H9 (cell line): Measurements from ENCODE around the gene SLC25A46. TPM values are rescaled to one million over a fixed set of nuclear protein-coding genes. Genes with fewer than 3 reads are reported as not detected.

Experiments used
- DNase-seq: peaks from one replicate; pipeline ENCODE4 v3.0.0-alpha.2; 2017
- H2AFZ ChIP-seq: one replicate; pipeline ENCODE4 v1.6.1; 2013; ENCODE audit warnings: mild to moderate bottlenecking, low read length, control low read depth, moderate library complexity
- H2AK5ac ChIP-seq: 2 replicates; pipeline ENCODE4 v1.6.1; 2013; ENCODE audit warnings: low read length, control low read depth, mixed read lengths; ENCODE audit not compliant: insufficient read length
- H2BK120ac ChIP-seq: one replicate; pipeline ENCODE4 v1.6.1; 2013; ENCODE audit warnings: low read depth, mild to moderate bottlenecking, low read length, control low read depth, inconsistent platforms; ENCODE audit not compliant: poor library complexity, severe bottlenecking
- H2BK12ac ChIP-seq: 2 replicates; pipeline ENCODE4 v1.6.1; 2013; ENCODE audit warnings: low read length, control low read depth, mixed read lengths, low read depth; ENCODE audit not compliant: insufficient read length
- H2BK15ac ChIP-seq: 2 replicates; pipeline ENCODE4 v1.6.1; 2013; ENCODE audit warnings: low read depth, low read length, control low read depth
- H2BK20ac ChIP-seq: one replicate; pipeline ENCODE4 v1.6.1; 2013; ENCODE audit warnings: low read depth, mild to moderate bottlenecking, low read length, control low read depth, inconsistent platforms; ENCODE audit not compliant: poor library complexity, severe bottlenecking
- H2BK5ac ChIP-seq: 2 replicates; pipeline ENCODE4 v1.6.1; 2013; ENCODE audit warnings: low read length, control low read depth, mixed read lengths; ENCODE audit not compliant: insufficient read length
- H3K14ac ChIP-seq: 2 replicates; pipeline ENCODE4 v1.6.1; 2013; ENCODE audit warnings: low read length, control low read depth; ENCODE audit not compliant: insufficient read depth
- H3K18ac ChIP-seq: 2 replicates; pipeline ENCODE4 v1.6.1; 2013; ENCODE audit warnings: low read depth, mild to moderate bottlenecking, mixed read lengths, low read length, control low read depth; ENCODE audit not compliant: insufficient read length
- H3K23ac ChIP-seq: 2 replicates; pipeline ENCODE4 v1.6.1; 2013; ENCODE audit warnings: low read length, control low read depth, mixed read lengths, low read depth; ENCODE audit not compliant: insufficient read length
- H3K23me2 ChIP-seq: 2 replicates; pipeline ENCODE4 v1.6.1; 2013; ENCODE audit warnings: low read depth, mild to moderate bottlenecking, mixed read lengths, low read length, control low read depth; ENCODE audit not compliant: insufficient read length, poor library complexity, severe bottlenecking
- H3K27ac ChIP-seq: 2 replicates; pipeline ENCODE4 v1.5.1; 2013; ENCODE audit warnings: low read length, control low read depth, mixed read lengths, low read depth; ENCODE audit not compliant: insufficient read length
- H3K27me3 ChIP-seq: 2 replicates; pipeline ENCODE4 v1.6.1; 2013; ENCODE audit warnings: low read length, control low read depth, inconsistent platforms; ENCODE audit not compliant: insufficient read depth
- H3K4ac ChIP-seq: 2 replicates; pipeline ENCODE4 v1.6.1; 2013; ENCODE audit warnings: low read depth, mild to moderate bottlenecking, control low read depth, inconsistent platforms, low read length, moderate library complexity
- H3K4me1 ChIP-seq: 2 replicates; pipeline ENCODE4 v1.6.1; 2013; ENCODE audit warnings: low read length, control low read depth, inconsistent platforms; ENCODE audit not compliant: insufficient read depth
- H3K4me2 ChIP-seq: 2 replicates; pipeline ENCODE4 v1.6.1; 2013; ENCODE audit warnings: low read length, control low read depth, mixed read lengths; ENCODE audit not compliant: insufficient read length, insufficient read depth
- H3K56ac ChIP-seq: 2 replicates; pipeline ENCODE4 v1.6.1; 2013; ENCODE audit warnings: low read depth, mild to moderate bottlenecking, mixed read lengths, low read length, control low read depth; ENCODE audit not compliant: insufficient read length
- H3K79me1 ChIP-seq: 2 replicates; pipeline ENCODE4 v1.6.1; 2013; ENCODE audit warnings: low read depth, mild to moderate bottlenecking, moderate library complexity, low read length, control low read depth, inconsistent platforms; ENCODE audit not compliant: insufficient read depth, poor library complexity, severe bottlenecking
- H3K79me2 ChIP-seq: 2 replicates; pipeline ENCODE4 v1.6.1; 2013; ENCODE audit warnings: low read length, control low read depth, inconsistent platforms; ENCODE audit not compliant: insufficient read depth
- H3K9ac ChIP-seq: 2 replicates; pipeline ENCODE4 v1.6.1; 2013; ENCODE audit warnings: low read length, control low read depth, mixed read lengths; ENCODE audit not compliant: insufficient read length; ENCODE audit errors: extremely low read depth
- H3K9me3 ChIP-seq: one replicate; pipeline ENCODE4 v1.6.1; 2013; ENCODE audit warnings: low read depth, low read length, inconsistent platforms; ENCODE audit not compliant: control insufficient read depth
- H3T11ph ChIP-seq: one replicate; pipeline ENCODE4 v1.6.1; 2013; ENCODE audit warnings: mild to moderate bottlenecking, low read length, control low read depth, inconsistent platforms
- H4K20me1 ChIP-seq: one replicate; pipeline ENCODE4 v1.6.1; 2013; ENCODE audit not compliant: control insufficient read depth, insufficient read length, insufficient read depth
- H4K5ac ChIP-seq: 2 replicates; pipeline ENCODE4 v1.6.1; 2013; ENCODE audit warnings: low read depth, mild to moderate bottlenecking, mixed read lengths, low read length, control low read depth; ENCODE audit not compliant: insufficient read length
- H4K8ac ChIP-seq: replicated peaks from 2 replicates; pipeline ENCODE4 v1.6.1; 2013; ENCODE audit warnings: low read length, control low read depth, mixed read lengths, low read depth; ENCODE audit not compliant: insufficient read length
- H4K91ac ChIP-seq: 2 replicates; pipeline ENCODE4 v1.6.1; 2013; ENCODE audit warnings: low read depth, mild to moderate bottlenecking, moderate library complexity, mixed read lengths, low read length, control low read depth; ENCODE audit not compliant: insufficient read length
- H3K27ac Mint-ChIP-seq, 3 experiments: 2 replicates in 2 of 3; 3 replicates in 1 of 3; pipeline ENCODE4 v1.8.0; 2020 to 2021; ENCODE audit warnings: mixed read lengths in 3 of 3, mild to moderate bottlenecking in 1 of 3, moderate library complexity in 1 of 3
- H3K27me3 Mint-ChIP-seq: 2 replicates; pipeline ENCODE4 v1.8.0; 2021; ENCODE audit warnings: low read depth, mild to moderate bottlenecking, moderate library complexity, mixed read lengths
- H3K36me3 Mint-ChIP-seq, 3 experiments: 2 replicates in 2 of 3; 3 replicates in 1 of 3; pipeline ENCODE4 v1.8.0; 2020 to 2021; ENCODE audit warnings: low read depth in 3 of 3, mixed read lengths in 3 of 3; ENCODE audit not compliant: insufficient read depth in 1 of 3
- H3K4me1 Mint-ChIP-seq, 2 experiments: 2 replicates each; pipeline ENCODE4 v1.8.0; 2020; ENCODE audit warnings: mixed read lengths in 2 of 2
- H3K4me3 Mint-ChIP-seq, 2 experiments: 2 replicates in 1 of 2; 3 replicates in 1 of 2; pipeline ENCODE4 v1.8.0; 2020 to 2021; ENCODE audit warnings: mild to moderate bottlenecking in 2 of 2, mixed read lengths in 2 of 2, moderate library complexity in 1 of 2
- H3K9me3 Mint-ChIP-seq, 2 experiments: 2 replicates in 1 of 2; 3 replicates in 1 of 2; pipeline ENCODE4 v1.8.0; 2020; ENCODE audit warnings: mild to moderate bottlenecking in 2 of 2, mixed read lengths in 2 of 2, moderate library complexity in 1 of 2
- WGBS: extraction: QIAGEN DNeasy Blood & Tissue Kit; methylation state at CpG from one replicate; pipeline ENCODE4 v1.1.7; 2013; ENCODE audit warnings: missing lambda C conversion rate, low lambda C conversion rate, mixed read lengths; ENCODE audit not compliant: insufficient read length; ENCODE audit errors: extremely low coverage; 5-methylcytosine and 5-hydroxymethylcytosine counted together
- total RNA-seq: library from RNA; stranded (reverse); gene quantifications from 2 replicates; pipeline ENCODE4 v1.2.1, GENCODE V29; 2021
- TF ChIP-seq, protein P1 (sequence below): fragments of 200-600 bp; sonication (generic); conservative IDR thresholded peaks from 3 replicates; pipeline ENCODE4 v1.8.0; 2021; ENCODE audit warnings: antibody characterized with exemption, mild to moderate bottlenecking

SLC25A46 gene
- total RNA-seq, 1 experiment from 2014 or later = 26.0 TPM

DNA sequence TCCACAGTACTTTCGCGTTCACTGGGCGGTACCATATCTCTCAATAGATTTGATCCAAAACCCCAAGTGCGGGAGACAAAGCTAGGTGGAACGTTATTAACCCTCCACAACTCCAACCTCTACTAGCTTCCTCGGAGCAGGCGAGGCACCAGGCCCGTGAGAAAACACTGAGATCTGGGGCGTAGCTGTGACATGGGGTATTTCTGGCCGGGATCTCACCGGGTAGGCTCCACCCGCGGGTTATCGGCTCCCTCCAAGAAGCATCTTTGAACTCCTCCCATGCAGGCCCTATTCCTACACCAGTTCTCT, 350 bp upstream of the SLC25A46 start:
- Histone ChIP-seq H3K18ac (no peak overlapping the region), H3T11ph (no peak overlapping the region), H4K20me1 (no peaks in the 10 kb centered on the region), H3K23me2 (peaks cover 9% of the 10 kb centered on the region), H2BK5ac (no peak overlapping the region), H3K56ac (no peak overlapping the region), H3K14ac (no peak overlapping the region), H3K23ac (no peak overlapping the region), H2AK5ac (no peak overlapping the region), H2BK120ac (no peak overlapping the region), H3K4me2 (peak overlapping the region; percentile 90), H4K91ac (no peak overlapping the region), H2BK20ac (no peak overlapping the region), H3K79me1 (no peaks in the 10 kb centered on the region), H4K5ac (no peak overlapping the region), H2BK15ac (no peak overlapping the region), H3K79me2 (no peaks in the 10 kb centered on the region), H4K8ac (no peak overlapping the region), H3K4me1 (0 out of 2 replicates have a peak, but pooled peaks cover 2% of the 10 kb centered on the region), H3K4ac (no peak overlapping the region), H2AFZ (peak overlapping the region; percentile 91), H3K27me3 (no peaks in the 10 kb centered on the region), H3K27ac (no peak overlapping the region), H3K9me3 (no peaks in the 10 kb centered on the region), H3K9ac (peak overlapping the region; percentile 3), H2BK12ac (no peak overlapping the region)
- Mint-ChIP-seq H3K4me3 (peak overlapping the region; percentile 87 to 95), H3K4me1 (peaks cover 9 to 12% of the 10 kb centered on the region in 2 experiments), H3K27me3 (peaks cover 24% of the 10 kb centered on the region), H3K36me3 (no peaks in the 10 kb centered on the region; a peak in 1 of 7 replicates), H3K27ac (peak overlapping the region; percentile 33 to 73 (median 72); a peak in 5 of 7 replicates), H3K9me3 (no peaks in the 10 kb centered on the region)
- TF ChIP-seq, protein P1, sequence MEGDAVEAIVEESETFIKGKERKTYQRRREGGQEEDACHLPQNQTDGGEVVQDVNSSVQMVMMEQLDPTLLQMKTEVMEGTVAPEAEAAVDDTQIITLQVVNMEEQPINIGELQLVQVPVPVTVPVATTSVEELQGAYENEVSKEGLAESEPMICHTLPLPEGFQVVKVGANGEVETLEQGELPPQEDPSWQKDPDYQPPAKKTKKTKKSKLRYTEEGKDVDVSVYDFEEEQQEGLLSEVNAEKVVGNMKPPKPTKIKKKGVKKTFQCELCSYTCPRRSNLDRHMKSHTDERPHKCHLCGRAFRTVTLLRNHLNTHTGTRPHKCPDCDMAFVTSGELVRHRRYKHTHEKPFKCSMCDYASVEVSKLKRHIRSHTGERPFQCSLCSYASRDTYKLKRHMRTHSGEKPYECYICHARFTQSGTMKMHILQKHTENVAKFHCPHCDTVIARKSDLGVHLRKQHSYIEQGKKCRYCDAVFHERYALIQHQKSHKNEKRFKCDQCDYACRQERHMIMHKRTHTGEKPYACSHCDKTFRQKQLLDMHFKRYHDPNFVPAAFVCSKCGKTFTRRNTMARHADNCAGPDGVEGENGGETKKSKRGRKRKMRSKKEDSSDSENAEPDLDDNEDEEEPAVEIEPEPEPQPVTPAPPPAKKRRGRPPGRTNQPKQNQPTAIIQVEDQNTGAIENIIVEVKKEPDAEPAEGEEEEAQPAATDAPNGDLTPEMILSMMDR = no peak
- DNase-seq = no peak
- no CpG with 5 or more reads among the region's 14 CpGs for WGBS
